Endodermal cell (in vitro differentiated cells): ENCODE results near the gene RGS19. TPM values are rescaled to one million over a fixed set of nuclear protein-coding genes. Genes with fewer than 3 reads are reported as not detected.

Experiments
- DNase-seq: peaks from one replicate; pipeline ENCODE4 v3.0.0-alpha.2; 2017
- H3K27ac ChIP-seq: 2 replicates; pipeline ENCODE4 v1.5.1; 2013; ENCODE audit warnings: mild to moderate bottlenecking, low read depth, low read length, moderate library complexity
- H3K27me3 ChIP-seq: 2 replicates; pipeline ENCODE4 v1.6.1; 2013; ENCODE audit warnings: mild to moderate bottlenecking, low read length, moderate library complexity; ENCODE audit not compliant: insufficient read depth, control insufficient read depth, poor library complexity, severe bottlenecking
- H3K36me3 ChIP-seq: 2 replicates; pipeline ENCODE4 v1.7.0; 2013; ENCODE audit warnings: mild to moderate bottlenecking, low read length, moderate library complexity; ENCODE audit not compliant: control insufficient read depth, insufficient read depth
- H3K4me1 ChIP-seq: one replicate; pipeline ENCODE4 v1.7.0; 2013; ENCODE audit warnings: low read length; ENCODE audit not compliant: control insufficient read depth, insufficient read depth
- H3K4me3 ChIP-seq: 2 replicates; pipeline ENCODE4 v1.5.1; 2013; ENCODE audit warnings: mild to moderate bottlenecking, low read length, moderate library complexity
- H3K9ac ChIP-seq: 2 replicates; pipeline ENCODE4 v1.6.1; 2013; ENCODE audit warnings: mild to moderate bottlenecking, low read length, moderate library complexity; ENCODE audit not compliant: poor library complexity, severe bottlenecking; ENCODE audit errors: extremely low read depth
- H3K9me3 ChIP-seq: 2 replicates; pipeline ENCODE4 v1.6.1; 2013; ENCODE audit warnings: mild to moderate bottlenecking, low read length, moderate library complexity; ENCODE audit not compliant: control insufficient read depth
- H3K27ac Mint-ChIP-seq: 2 replicates; pipeline ENCODE4 v1.8.0; 2020; ENCODE audit warnings: mixed read lengths
- H3K27me3 Mint-ChIP-seq: 2 replicates; pipeline ENCODE4 v1.8.0; 2021; ENCODE audit warnings: mild to moderate bottlenecking, mixed read lengths; ENCODE audit not compliant: insufficient read depth
- H3K36me3 Mint-ChIP-seq: 2 replicates; pipeline ENCODE4 v1.8.0; 2020; ENCODE audit warnings: low read depth, mixed read lengths
- H3K4me1 Mint-ChIP-seq: 2 replicates; pipeline ENCODE4 v1.8.0; 2020; ENCODE audit warnings: mixed read lengths
- H3K4me3 Mint-ChIP-seq: 2 replicates; pipeline ENCODE4 v1.8.0; 2020; ENCODE audit warnings: mild to moderate bottlenecking, moderate library complexity, mixed read lengths
- H3K9me3 Mint-ChIP-seq: 2 replicates; pipeline ENCODE4 v1.8.0; 2020; ENCODE audit warnings: mild to moderate bottlenecking, mixed read lengths
- WGBS, 2 experiments: methylation state at CpG; one replicate each; pipeline versions ENCODE4 v1.1.5 to v1.1.7; 2013; ENCODE audit warnings: missing lambda C conversion rate in 2 of 2, mixed read lengths in 1 of 2; ENCODE audit not compliant: insufficient coverage in 1 of 2, insufficient read length in 1 of 2; 5-methylcytosine and 5-hydroxymethylcytosine counted together
- total RNA-seq, 2 donors: library from RNA; stranded (reverse); fragmentation: NEBNext Ultra II Directional in 1 of 2; extraction: Animal tissue kit (Norgen Biotek cat#: 25700) in 1 of 2; gene quantifications; 2 replicates in 1 of 2; 3 replicates in 1 of 2; pipeline ENCODE4 v1.2.1, GENCODE V29; 2021
- TF ChIP-seq, protein P1 (sequence below): fragments of 200-600 bp; sonication (generic); conservative IDR thresholded peaks from 2 replicates; pipeline ENCODE4 v1.5.0; 2021; ENCODE audit warnings: antibody characterized with exemption, mild to moderate bottlenecking

RGS19 gene
- total RNA-seq, 2 donors from 2014 or later, result 14.6 to 15.8 TPM

GRCh38 chr20:64041040-64041780 lies 38.1 kb downstream of the RGS19 start:
- Mint-ChIP-seq H3K9me3 (no peaks in the 10 kb centered on the region), H3K27ac (no peak overlapping the region), H3K36me3 (no peaks in the 10 kb centered on the region), H3K4me3 (peak overlapping the region; percentile 46), H3K27me3 (peaks cover 43% of the 10 kb centered on the region), H3K4me1 (peaks cover 16% of the 10 kb centered on the region)
- no peaks in the 10 kb centered on the region for H3K9me3 ChIP-seq
- H3K4me1 ChIP-seq, result peaks cover 17% of the 10 kb centered on the region
- H3K27me3 ChIP-seq, result peaks cover 44% of the 10 kb centered on the region
- no peak for DNase-seq
- 86 to 91% methylated on average over 12 to 15 of the region's 15 CpGs for WGBS, 2 experiments
- H3K36me3 ChIP-seq, result no peaks in the 10 kb centered on the region
- TF ChIP-seq, protein P1, sequence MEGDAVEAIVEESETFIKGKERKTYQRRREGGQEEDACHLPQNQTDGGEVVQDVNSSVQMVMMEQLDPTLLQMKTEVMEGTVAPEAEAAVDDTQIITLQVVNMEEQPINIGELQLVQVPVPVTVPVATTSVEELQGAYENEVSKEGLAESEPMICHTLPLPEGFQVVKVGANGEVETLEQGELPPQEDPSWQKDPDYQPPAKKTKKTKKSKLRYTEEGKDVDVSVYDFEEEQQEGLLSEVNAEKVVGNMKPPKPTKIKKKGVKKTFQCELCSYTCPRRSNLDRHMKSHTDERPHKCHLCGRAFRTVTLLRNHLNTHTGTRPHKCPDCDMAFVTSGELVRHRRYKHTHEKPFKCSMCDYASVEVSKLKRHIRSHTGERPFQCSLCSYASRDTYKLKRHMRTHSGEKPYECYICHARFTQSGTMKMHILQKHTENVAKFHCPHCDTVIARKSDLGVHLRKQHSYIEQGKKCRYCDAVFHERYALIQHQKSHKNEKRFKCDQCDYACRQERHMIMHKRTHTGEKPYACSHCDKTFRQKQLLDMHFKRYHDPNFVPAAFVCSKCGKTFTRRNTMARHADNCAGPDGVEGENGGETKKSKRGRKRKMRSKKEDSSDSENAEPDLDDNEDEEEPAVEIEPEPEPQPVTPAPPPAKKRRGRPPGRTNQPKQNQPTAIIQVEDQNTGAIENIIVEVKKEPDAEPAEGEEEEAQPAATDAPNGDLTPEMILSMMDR, result no peak
- no peak overlapping the region for H3K4me3 ChIP-seq
- H3K9ac ChIP-seq, result no peak overlapping the region
- no peak overlapping the region for H3K27ac ChIP-seq

DNA sequence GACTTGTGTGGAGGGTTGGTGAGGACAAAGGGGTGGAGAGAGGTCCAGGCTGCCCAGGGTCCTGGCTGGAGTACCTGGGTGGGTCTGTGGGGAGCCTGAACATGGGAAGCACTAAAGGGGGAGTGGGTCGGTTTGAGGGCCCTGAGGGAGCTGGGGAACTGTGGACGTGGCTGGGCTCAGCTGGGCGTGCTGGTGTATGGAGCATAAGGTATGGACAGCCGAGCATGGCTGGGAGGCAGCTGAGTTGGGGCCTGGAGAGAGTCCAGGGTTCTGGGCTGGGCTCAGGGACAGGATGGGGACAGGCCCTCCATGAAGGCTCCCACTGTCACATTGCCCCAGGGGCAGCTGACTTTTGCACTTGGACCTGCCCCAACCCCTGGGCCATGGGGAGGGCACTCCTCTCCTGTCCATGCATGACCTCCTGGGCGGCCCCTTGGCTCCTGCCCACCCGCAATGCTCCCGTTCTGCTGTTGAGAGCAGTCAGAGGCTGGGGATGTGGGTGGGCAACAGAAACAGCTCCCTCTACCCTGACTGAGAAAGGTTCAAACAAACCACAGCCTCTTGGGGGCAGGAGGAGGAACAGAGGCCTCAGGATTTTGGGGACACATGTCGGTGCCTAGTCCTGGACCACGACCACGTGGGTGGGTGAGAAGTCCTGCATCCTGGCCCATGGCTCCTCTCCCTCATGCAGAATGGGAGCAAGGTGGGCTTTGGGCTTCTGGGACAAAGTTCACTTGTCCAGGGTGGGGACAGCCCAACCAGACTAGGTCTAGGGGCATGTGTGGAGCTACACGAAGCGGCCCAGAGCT lies 38.9 kb downstream of the RGS19 start:
- WGBS, 2 experiments, result 90% methylated on average over 7 to 12 of the region's 12 CpGs
- no peak overlapping the region for H3K27ac Mint-ChIP-seq
- H3K4me3 Mint-ChIP-seq, result no peak overlapping the region
- peaks cover 12% of the 10 kb centered on the region for H3K4me1 Mint-ChIP-seq
- H3K36me3 ChIP-seq, result no peaks in the 10 kb centered on the region
- no peak overlapping the region for H3K9ac ChIP-seq
- H3K36me3 Mint-ChIP-seq, result no peaks in the 10 kb centered on the region
- H3K27me3 ChIP-seq, result peaks cover 44% of the 10 kb centered on the region
- no peak overlapping the region for H3K4me3 ChIP-seq
- peaks cover 37% of the 10 kb centered on the region for H3K27me3 Mint-ChIP-seq
- no peaks in the 10 kb centered on the region for H3K9me3 Mint-ChIP-seq
- TF ChIP-seq, protein P1, result no peak
- H3K9me3 ChIP-seq, result no peaks in the 10 kb centered on the region
- peaks cover 19% of the 10 kb centered on the region for H3K4me1 ChIP-seq
- H3K27ac ChIP-seq, result no peak overlapping the region
- no peak for DNase-seq

DNA sequence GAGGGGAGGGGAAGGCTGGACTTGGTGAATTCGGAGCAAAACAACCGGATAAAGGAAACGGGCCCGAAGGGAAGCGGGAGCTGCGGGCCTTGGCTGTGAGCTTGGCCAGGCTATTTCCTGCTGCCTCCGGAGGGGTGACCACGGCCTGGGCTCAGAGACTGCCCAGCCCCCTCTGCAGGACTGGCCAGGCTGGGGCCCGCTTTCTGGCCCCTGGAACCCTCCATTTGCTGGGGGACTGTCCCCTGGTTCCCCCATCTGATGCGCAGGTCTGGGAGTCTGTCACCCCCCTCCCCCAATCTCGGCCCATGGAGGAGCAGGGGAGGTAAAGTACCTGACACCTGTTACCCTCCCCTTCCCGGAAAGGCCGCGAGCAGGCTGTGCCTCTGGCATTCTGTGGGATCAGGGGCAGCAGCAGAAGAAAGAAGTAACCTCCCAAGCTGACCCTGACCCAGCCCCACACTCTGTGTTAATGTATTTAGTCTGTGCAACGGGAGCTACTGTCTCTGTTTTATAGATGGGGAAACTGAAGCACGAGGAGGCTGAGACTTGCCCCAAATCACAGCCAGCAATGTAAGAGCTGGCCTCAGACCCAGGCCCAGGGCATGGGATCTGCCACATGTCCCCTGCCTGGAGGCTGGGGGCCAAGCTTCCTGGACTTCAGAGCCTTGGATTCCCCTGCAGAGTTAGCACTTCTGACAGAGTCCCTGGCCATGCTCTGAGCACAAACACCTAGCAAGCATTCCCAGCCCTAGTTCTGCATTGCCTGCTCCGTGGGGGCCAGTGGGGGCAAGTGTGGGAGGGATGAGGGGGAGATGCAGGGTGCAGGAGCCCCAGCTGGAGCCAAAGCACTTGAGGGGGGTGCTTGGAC lies 39.8 kb downstream of the RGS19 start:
- no peaks in the 10 kb centered on the region for H3K9me3 Mint-ChIP-seq
- TF ChIP-seq, protein P1, result peak; percentile 10
- no peak for DNase-seq
- 27 to 41% methylated on average over 8 to 17 of the region's 17 CpGs for WGBS, 2 experiments
- H3K4me1 Mint-ChIP-seq, result peaks cover 15% of the 10 kb centered on the region
- peaks cover under 1% of the 10 kb centered on the region for H3K36me3 Mint-ChIP-seq
- Histone ChIP-seq H3K4me1 (peaks cover 19% of the 10 kb centered on the region), H3K27ac (no peak overlapping the region), H3K4me3 (peak overlapping the region; percentile 60), H3K27me3 (peaks cover 44% of the 10 kb centered on the region), H3K9ac (no peak overlapping the region), H3K9me3 (no peaks in the 10 kb centered on the region), H3K36me3 (no peaks in the 10 kb centered on the region)
- peaks cover 32% of the 10 kb centered on the region for H3K27me3 Mint-ChIP-seq
- H3K27ac Mint-ChIP-seq, result no peak overlapping the region
- H3K4me3 Mint-ChIP-seq, result peak overlapping the region; percentile 52
